ENCODE data around the gene CSTF2T.

GRCh38 chr10:51748959-51749358 lies 49.6 kb upstream of the CSTF2T start:
- TF ChIP-seq, protein P1, sequence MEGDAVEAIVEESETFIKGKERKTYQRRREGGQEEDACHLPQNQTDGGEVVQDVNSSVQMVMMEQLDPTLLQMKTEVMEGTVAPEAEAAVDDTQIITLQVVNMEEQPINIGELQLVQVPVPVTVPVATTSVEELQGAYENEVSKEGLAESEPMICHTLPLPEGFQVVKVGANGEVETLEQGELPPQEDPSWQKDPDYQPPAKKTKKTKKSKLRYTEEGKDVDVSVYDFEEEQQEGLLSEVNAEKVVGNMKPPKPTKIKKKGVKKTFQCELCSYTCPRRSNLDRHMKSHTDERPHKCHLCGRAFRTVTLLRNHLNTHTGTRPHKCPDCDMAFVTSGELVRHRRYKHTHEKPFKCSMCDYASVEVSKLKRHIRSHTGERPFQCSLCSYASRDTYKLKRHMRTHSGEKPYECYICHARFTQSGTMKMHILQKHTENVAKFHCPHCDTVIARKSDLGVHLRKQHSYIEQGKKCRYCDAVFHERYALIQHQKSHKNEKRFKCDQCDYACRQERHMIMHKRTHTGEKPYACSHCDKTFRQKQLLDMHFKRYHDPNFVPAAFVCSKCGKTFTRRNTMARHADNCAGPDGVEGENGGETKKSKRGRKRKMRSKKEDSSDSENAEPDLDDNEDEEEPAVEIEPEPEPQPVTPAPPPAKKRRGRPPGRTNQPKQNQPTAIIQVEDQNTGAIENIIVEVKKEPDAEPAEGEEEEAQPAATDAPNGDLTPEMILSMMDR (conservative IDR thresholded peaks at IDR 0.05) = no peak
- TF ChIP-seq ZFX (IDR thresholded peaks at IDR 0.05) = no peak

Data from C4-2B (cell line).